Head of caudate nucleus (tissue), 42 donors: ENCODE data around the gene GSK3A.

ENCODE experiments used
- DNase-seq, 42 donors: peaks; one replicate each; pipeline versions ENCODE4 v3.0.0 to v3.0.0-alpha.2; 2020 to 2021; ENCODE audit warnings: mixed read lengths in 7 of 42
- intact Hi-C: fragments of 100-400 bp; cut with DNase I; formaldehyde crosslinking; loops from one replicate; pipeline ENCODE4 v1.15.0; 2022

GSK3A gene

DNA sequence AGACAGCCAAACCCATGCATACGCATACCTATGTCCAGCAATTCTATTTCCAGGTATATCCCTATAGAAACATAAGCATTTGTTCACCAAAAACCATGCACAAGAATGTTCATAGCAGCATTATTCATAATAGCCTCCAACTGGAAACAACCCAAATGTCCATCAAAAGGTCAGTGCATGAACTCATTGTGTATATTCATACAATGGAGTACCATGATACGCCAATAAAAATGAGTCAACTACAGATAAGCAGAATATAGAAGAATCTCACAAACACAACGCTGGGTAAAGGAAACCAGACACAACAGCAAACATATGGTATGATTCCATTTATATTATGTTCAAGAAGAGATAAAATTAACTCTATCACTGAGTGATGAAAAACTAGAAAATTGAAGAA, 48.7 kb downstream of the GSK3A start:
- DNase-seq, result no peak
- intact Hi-C loops, result no loop called here

DNA sequence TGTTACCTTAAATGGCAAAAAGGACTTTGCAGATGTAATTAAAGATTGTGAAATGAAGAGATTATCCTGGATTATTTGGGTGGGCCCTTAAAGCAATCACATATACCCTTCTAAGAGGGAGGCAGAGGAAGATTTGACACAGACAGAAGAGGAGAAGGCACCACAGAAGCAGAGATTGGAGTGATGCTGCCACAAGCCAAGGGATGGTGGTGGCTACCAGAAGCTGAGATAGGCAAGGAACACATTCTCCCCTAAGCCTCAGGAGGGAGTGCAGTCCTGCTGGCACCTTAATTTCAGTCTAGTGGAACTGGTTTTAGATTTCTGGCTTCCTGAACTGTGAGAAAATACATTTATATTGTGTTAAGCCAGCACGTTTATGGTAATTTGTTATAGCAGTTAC, 49.1 kb downstream of the GSK3A start:
- no peak for DNase-seq

DNA sequence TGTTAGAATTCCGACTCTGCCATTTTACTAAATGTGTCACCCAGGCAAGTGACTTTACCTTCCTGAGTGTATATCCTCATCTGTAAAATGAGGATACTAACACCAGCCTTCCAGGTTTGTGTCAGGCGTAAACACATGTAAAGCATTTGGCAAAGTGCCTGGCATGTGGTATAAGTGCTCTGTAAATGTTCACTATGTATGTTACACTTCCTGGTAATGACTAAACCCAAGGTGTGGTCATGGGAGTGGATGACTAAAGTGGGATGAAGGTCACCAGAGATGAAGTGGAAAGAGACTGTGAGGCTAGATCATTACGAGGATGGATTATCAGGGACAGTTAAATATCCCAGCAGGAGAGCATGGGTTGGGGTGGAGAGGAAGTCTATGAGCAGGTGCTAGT, 50.5 kb downstream of the GSK3A start:
- DNase-seq, result no peak

More for the DNA sequence above, 49.1 kb downstream of the GSK3A start:
- intact Hi-C loops, result no loop called here

DNA sequence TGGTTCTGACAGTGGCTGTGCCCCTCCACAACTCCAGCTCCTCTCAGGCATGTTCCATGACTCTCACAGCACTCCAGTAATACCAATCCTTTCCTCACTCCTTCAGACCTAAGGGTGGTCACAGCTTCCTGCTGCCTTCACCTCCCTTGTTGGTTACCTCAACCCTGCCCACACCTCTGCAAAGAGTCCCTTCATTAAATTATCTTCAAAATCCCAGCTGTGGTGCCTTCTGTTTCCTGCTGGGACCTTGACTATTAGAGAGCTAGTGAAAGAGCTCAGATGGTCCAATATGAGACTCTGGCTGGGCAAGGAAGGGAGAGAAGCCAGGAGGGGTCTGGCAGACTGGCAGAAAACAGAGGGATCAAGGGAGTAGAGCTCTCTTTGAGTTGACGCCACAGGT, 51.1 kb downstream of the GSK3A start:
- DNase-seq, result no peak
- intact Hi-C loops, result no loop called here

More for the DNA sequence above, 50.5 kb downstream of the GSK3A start:
- intact Hi-C loops, result no loop called here

DNA sequence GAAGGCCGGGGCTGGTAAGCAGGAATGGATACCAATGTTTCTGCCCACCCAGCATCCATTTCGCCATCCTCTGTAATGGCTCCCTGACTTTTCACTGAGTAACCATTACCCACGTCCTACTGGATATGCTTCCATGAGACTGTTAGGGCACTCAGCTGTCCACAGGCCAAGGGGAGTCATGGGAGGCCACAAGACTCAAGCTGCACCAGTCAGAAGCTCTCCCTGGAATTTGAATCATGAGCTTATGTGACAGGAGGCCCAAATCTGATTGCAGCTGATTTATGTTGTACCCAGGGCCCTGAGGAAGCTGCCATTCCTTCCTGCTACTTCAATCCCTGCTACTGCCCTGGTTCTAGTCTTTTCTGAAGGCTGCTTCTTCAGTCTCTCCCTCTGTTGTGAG, 53.3 kb downstream of the GSK3A start:
- no peak for DNase-seq
- intact Hi-C loops, result no loop called here

DNA sequence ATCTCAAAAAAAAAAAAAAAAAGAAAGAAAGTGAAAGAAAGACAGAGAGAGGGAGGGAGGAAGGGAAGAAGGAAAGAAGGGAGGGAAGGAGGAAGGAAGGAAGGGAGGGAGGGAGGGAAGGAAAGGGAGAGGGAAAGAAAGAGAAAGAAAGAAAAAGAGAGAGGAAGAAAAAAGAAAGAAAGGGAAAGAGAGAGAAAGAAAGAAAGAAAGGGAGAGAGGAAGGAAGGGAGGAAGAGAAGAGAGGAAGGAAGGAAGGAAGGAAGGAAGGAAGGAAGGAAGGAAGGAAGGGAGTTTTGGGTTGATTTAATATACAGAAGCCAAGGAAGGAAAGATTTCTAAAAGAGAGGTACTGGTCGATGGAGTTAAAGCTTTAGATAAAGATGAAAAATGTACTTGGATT, 53.7 kb downstream of the GSK3A start:
- intact Hi-C loops, result no loop called here
- DNase-seq, result no peak

DNA sequence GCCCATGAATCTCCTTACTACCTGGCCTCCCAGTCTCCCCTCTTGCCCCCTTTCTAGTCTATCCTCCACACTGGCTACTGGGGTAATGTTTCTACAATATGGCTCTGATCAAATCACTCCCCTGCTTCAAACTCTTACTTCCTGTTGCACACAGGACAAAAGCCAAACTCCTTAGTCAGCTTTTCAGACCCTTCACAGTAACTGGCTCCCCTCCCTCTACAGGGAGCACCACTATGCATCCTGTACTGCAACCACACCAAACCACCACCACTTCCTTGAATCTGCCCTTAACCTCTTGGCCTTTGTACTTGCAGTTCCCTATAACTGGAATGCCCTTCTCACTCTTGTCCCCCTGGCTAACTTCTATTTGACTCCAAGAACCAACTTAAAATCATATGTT, 57.1 kb downstream of the GSK3A start:
- peak in 2 of 42 donors; percentile 13 to 34 for DNase-seq
- intact Hi-C loops, result no loop called here

DNA sequence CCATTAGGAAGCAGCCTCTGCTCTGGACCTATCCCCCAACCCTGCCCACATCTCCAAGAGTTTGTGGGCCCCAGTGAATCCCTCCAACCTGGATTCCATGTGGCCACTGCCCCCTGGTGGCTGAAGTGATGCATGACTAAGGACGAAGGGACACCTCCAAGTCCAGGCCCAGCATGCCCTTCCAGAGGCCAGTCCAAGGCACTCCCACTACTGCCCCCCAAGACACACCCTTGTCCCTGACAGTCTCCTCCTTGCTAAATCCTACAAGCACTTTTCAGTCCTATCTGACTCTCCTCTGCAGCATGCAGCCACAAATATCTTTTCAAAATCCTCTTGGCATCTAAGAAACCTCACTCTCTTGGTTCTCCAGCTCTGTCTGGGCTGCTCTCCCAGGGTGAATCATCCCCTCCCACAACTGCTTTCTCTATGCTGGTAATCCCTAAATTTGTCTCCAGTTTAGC, 58.0 kb downstream of the GSK3A start:
- peak; percentile 40 to 93 (median 82) for DNase-seq
- intact Hi-C loops, result loop anchor here (5.0 kb wide), 1 partner anchor 52 kb away; the partner anchor contains the start of gene POU2F2
